Measurements from ENCODE around the gene GSG1.
"Not testable (repeated sequence)": the region's sequence is repeated elsewhere in the genome, so short reads cannot be mapped to it uniquely, and the experiment has no call there.

GSG1 gene

DNA sequence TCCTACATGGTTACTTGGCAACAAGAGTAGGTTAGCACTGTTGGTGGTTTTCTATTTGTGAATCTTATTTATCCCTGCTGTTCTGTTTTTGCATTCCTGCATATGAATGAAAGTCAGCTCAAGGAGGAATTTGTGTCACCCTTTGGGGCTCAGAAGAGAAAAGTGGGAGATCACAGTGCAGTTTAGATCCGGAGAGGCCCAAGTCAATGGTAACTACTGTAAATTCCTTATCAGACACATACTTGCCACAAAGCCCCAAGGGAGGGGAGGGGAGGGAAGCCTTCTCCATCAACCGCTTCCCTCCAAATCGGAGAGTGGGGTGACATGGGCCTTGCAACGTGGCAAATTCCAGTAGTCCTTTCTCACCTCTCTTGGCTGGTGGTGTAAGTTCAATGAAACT is 15.0 kb downstream of the GSG1 start:
- no peak for DNase-seq

DNA sequence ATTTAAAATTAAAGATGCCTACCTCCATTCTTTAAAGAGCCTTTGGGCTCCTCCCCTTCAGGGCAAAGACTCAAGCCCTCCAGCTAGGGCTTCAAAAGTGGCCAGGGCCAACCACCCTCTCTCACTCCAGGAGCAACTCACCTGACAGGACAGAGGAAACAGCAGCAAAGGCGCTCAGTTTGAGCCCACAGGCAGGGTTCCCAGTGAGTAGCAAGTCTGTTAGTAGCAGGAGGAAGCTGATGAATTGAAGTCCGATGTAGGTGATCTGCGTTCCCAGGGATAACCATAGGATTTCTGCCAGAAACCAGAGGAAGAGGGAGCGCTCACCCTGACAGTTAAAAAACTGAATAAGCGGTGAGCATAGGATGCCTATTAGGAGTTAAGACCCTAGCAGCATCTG is 15.7 kb downstream of the GSG1 start:
- DNase-seq, result no peak

DNA sequence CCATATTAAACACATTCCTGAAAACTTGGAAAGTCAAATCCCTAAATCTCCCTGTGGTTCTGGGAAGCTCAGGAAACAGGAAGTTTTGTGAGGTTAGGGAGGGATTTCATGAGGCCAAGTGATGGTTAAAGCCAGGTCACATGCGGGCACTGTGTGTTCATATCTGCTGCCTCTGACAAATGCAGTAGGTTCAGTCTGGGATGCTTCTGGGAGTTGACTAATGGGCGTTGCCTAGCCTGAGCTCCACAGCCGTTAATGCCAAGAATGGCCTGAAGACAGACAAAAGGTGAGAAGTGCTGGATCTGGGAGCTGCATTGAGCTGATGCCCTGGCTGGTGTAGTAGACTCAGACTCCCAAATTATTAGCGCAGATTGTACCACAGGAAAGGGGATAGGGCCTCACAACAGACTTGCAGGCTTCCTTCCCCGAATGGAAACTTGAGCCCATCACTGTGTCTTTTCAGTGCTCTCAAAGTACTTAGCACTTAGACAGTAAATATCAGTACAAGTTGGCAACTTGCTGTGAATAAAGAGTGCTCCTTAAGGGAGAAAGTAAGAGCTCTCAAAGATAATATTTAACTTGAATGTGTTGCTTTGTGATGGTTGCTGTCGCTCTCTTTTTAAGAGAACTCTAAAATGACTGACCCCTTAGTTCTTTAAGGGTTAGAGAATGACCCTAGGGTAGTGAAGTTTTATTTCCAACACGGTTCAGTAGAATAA is 17.3 kb downstream of the GSG1 start:
- DNase-seq, result no peak

DNA sequence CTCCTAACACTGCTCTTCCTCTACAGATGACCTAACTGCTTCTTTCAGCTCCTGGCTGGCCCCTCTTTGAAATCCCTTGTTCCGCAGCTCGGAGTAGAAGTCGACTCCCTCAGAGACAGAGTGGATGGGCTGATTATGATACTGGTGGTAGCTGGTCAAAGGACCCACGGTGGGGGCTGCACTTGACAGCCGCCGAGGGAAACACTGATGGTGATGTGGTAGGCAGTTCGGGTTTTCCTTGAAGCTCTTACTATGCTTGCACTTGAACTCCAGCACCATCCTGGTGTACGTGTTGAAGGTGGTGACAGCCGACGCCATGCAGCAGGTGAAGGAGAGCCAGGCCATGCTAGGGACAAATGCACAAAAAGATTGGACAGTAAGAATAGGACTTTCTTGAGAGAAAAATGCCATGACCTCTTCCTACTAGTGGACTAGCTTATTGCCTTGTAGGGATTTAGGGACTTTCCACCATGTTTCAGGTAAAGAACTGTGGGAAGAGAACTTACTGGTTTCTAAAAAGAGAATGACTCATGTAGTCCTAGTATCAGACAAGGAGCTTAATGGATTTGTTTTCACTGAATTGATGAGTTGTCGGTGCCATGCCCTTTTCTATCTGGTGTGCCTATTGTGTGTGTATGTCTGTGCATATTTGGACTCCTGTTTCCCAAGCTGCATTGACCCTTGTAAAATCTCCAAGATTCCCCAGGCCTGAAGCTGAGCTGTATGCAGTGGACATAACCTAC is 18.4 kb downstream of the GSG1 start:
- DNase-seq, result no peak

DNA sequence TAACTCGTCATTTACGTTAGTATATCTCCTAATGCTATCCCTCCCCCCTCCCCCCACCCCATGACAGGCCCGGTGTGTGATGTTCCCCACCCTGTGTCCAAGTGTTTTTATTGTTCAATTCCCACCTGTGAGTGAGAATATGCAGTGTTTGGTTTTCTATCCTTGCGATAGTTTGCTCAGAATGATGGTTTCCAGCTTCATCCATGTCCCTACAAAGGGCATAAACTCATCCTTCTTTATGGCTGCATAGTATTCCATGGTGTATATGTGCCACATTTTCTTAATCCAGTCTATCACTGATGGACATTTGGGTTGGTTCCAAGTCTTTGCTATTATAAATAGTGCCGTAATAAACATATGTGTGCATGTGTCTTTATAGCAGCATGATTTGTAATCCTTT is 19.8 kb downstream of the GSG1 start:
- DNase-seq, result not testable (repeated sequence)

DNA sequence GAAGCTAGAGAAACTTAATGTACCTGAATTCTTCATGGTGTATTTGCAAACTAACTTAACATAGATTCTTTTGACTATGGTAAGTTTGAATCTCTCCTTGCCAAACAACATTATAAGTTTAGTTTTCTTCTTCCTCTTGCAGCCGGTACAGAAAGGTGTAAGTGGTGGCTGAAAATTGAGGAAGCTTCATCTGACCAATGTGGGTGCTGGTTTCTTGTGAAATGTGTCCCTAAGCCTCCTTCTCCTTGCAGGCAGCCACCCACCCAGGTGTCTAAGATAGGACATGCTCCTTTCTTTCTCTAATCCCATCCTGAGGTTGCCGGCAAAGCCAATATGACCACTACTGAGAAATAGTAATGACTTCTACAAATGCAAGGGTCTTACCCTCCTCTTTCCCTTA is 20.6 kb downstream of the GSG1 start:
- DNase-seq, result no peak

DNA sequence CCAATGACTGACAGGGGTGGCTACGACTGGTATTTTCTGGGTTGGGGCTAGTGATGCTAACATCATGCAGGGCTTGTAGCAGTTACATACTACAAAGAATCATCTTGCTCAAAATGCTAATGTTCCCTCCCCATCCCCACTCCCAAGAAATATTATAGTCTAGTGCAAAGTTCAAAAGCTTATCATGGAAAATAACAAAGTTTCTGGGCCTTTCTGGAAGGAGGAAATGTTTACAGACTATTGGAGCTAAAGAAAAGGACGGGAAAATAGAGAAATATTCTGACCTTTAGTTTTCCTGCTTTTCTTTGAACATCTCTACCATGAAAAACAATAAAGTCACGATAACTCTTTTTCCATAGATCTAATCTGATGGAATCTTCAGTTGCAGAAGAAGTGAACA is 23.2 kb downstream of the GSG1 start:
- DNase-seq, result no peak

DNA sequence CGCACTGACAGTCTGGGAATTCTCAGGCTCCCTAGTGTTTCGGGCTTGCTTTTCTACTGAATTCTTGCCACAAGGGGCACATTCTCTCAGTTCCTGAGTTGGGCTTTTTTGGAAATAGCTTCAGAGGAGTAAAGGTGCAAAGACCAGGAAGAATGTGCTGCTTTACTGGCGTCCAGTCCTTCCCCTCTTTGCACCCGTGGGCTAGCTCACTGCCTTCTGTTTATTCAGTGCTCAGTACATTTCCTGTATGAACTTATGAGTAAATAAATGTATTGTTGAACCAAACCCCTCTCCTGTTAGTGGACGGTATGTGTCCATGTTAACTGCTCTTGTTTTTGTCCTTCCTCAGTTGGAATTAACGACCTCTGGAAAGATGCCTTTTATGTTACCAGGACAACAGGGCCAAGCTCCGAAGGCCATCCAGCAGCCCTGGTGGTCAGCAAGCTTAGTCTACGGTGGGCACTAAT is 24.0 kb downstream of the GSG1 start:
- DNase-seq, result no peak

DNA sequence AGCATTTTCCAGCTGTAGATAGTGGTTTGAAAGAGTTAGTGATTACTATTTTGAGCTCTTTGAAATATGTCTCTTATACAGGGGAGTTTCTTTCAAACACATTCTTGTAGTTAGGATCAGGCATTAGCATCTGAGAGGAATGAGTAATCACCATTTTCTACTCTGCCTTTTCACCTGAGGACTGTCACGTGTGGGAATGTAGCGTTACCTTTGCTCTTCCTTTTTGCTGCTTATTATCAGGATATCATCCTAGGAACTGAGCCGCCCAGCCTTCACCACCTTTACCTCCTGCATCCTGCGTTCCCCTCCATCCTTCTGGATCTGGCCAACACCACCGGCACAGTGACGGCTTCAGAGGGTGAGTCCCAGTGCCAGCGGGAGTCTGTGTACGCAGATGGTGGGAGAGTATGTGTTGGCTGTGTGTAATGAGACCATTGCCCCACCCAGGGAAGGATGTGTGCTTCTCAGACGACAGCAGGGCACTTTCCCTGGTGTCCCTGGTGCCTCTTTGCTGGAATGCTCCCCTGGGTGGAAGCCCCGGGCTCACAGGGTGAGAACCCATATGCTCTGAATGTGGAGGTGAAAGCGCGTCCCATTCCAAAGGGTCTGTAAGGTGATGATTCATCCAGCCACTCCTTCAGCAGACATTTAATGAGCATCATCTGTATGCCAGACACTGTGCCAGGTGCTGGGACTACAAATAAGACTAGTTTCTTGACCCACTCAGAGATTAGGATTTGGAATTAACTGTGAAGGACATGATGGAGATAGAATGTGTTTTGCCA is 27.5 kb downstream of the GSG1 start:
- DNase-seq, result no peak

DNA sequence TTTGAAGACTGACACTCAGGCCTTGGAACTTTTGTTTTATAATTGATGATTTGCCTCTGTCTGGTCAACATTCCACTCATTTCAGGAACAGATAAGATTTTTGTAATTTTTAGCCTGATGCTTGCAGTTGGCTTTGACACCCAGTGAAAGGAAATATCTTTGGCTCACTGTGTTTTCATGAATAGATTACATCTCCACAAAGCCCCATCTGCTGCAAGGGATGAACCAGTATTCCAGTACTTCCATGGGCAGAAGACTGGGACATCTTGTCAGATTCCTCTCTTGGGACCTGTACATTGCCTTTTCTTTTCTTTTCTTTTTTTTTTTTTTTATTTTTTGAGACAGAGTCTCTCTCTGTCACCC is 28.4 kb downstream of the GSG1 start:
- no peak for DNase-seq

DNA sequence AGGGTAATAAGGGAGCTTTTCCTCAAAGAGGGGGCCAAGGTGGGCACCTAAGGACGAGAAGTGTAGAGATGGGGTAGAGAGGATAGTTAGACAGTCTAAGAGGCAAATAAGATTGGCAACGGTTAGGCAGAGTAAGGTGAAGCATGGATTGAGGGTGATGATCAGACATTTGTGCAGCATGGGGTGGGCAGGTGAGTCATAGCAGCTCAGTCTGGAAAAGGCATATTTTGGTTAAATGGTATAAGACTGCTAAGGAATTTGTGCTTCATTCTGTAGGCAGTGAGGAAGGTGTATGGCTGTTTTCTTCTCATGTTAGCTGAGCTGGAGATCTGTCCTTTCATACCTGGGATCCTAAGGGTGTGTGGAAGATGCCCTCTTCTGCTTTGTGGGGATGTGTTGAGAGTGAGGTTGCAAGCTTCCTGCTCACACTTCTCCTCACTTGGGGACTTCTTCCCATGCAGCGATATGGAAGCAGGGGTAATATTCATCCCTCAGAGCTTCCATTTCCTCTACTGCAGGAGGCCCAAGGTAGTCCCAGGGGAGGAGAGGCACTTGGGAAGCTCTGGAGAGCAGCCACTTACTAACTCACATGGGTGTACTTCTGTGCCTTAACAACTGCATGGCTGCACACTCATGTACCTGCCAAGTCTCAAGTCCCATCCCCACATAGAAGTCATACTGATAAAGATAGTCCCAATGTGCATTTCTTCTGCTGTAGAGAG is 28.9 kb downstream of the GSG1 start:
- DNase-seq, result no peak

DNA sequence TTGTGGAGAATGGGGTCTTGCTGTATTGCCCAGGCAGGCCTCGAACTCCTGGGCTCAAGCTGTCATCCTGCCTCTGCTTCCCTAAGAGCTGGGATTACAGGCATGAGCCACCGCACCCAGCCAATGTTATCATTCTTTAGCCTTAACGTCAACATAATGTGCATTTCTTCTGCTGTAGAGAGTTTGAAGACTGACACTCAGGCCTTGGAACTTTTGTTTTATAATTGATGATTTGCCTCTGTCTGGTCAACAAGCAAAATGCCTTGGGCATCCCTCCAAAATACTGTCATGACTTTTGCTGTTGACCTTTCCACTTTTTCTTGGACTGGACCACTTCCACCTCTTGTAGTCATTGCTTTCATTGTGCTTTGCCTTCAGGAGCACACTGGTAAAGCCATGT is 30.3 kb downstream of the GSG1 start:
- DNase-seq, result no peak

DNA sequence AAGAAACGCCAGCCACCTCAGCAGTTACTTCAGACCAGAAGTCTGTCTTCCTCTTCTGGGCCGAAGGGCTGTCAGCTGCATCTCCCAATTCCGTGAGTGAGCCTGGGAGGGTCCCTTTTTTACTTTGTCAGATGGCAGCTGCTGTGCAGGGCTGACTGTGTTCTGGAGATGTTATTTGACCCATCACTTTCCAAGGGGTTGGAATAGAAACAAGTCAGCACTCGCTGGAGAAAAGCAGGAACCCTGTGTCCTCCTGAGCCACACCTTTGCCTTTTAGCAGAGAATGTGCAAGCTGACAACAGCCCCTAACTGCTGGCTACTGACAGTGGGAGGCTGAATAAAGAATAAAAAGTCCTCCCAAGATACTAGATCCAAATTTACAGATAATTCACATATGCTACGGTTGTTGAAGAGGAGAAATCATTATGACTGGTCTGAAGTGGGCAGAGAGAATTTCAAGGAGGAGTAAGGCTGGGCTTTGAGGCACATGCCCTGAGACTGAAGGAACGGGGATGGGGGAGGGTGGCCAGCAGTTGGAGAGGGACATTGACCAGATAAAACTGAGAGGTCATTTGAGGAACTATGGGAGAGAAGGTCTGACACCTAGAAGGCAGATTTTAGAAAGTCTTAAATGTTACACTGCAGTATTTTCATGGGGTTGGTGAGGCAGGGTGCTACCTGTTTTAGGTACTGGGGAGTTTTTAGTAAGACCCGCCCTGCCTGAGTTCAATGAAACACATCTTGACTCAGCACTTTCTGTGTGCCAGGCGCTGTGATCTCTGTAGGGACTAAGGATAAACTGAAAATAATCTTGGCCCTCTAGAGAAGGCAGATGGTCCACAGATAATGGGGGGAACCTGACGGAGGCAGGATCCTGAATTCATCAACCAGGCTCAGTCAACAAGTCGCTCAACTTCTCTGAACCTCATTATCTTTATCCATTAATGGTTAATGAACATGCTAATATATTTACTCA is 31.9 kb downstream of the GSG1 start:
- no peak for DNase-seq

DNA sequence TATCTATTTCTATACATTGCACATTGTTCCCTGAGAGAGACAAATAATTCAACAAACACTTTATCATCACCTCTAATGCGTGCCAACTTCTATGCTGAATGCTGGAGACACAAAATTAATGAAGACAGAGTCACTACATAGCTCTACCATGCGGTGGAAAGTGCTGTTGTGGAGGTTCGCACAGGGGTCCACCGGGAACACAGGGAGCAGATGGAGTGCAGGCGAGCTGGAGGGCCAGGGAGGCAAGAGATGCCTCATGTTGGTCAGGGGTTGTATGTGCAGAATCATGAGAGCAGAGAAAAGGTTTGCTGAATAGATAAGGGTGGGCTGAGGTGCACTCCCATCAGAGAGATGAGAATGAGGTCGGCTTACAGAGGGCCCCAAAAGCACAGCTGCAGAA is 34.1 kb downstream of the GSG1 start:
- DNase-seq, result no peak

DNA sequence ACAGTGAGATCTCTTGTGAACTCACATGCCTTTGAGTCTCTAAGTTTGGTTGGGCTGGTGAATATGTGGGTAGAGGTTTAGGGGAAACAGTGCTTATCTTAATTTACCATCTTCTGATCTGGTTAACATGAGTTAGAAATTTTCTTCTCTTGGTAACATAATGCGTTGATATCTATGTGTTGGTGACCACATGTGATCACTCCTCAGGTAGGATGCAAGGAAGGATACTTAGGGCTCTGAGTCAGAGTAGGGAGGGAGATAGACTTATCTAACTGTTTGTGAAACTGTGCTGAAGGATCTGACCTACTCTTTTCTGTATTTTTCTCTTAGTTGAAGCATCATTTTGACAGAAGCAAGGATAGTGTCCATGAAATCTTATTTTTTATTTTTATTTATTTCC is 36.1 kb downstream of the GSG1 start:
- DNase-seq, result no peak

DNA sequence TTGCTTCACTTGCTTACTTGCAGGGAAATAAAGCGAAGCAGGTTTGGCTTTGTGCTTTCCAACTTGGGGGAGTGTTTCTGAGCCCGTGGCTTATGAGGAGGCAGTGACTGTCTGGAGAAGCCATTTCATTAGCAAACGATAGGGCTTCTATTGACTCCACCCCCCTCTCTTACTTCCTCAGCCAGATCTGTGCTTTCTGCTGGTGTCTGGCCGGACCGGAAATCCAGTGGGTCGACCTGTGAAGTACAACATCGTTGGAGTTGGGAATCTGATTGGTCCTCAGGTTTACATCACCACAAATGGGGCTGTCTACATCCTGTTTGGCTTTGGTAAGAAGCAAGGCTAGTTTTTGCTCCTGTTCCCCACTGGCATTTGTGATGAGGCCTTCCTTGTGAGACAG is 37.0 kb downstream of the GSG1 start:
- no peak for DNase-seq

DNA sequence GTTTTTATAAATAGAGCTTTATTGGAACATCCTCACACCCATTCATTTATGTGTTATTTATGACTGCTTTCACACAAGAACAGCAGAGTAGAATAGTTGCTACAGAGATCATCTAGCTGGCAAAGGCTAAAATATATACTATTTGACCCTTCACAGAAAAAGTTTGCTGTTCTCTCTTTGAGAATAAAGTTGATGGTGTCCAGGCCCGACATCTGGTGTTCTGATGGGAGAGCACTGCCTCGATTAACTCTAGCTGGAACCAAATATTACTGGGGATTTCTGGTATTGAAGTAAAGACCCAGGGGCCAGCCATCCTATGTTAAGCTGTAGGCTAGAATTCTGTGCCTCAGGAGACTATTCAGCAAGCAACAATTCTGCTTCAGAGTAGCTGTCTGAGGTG is 37.5 kb downstream of the GSG1 start:
- DNase-seq, result no peak

DNA sequence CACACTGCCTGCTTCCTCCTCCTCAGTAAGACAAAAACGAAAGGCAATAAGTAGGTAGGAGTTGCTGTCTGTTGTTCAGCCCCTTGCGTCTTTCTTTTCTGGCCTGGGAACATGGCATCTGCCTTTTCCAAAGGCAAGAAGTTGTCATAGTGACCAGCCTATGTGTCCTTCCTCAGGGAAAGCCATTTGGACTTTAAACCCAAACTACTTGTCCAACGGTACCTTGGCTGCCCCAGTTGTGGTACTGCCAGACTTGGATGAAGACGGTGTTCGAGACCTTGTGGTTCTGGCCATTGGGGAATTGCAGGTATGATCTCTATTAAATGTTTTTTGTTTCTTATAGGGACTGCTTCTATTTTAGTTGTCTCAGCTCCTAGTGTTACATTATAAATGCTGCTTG is 40.8 kb downstream of the GSG1 start:
- no peak for DNase-seq

DNA sequence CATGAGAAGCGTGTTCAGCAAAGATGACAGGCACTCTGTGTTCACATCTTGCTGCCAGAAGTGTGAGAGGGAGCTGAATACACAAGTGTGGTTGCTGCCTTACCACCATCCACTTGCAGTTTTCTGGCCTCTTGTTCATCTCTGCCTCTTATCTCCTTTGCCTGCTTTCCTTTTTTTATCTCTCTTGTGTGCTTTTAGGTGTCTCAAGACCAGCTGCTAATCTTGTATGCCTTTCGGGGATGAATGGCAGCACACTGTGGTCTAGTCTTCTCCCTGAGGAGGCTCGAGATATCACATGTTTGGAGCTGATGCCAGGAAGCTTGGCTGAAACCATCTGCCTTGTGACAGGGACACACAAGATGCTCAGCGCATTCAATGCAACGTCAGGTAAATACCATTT is 42.1 kb downstream of the GSG1 start:
- no peak for DNase-seq

DNA sequence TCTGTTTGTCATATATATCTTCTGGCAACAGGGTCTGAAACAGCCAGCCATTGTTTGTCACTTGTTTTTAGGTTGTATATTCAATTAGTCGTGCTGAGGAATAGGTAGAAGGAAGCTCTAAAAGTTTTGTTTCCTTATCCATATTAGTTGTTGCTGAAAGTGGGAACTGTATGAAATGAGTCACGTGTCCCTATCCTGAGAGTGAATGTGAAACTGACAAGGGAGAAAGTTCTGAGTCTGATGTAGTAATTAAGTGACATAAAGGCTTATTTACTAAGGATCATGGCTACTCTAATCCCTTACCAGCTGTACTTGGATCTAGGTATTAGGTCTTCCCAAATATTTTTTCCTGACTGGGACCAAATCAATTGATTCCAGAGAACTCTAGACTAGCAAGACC is 42.9 kb downstream of the GSG1 start:
- DNase-seq, result no peak

DNA sequence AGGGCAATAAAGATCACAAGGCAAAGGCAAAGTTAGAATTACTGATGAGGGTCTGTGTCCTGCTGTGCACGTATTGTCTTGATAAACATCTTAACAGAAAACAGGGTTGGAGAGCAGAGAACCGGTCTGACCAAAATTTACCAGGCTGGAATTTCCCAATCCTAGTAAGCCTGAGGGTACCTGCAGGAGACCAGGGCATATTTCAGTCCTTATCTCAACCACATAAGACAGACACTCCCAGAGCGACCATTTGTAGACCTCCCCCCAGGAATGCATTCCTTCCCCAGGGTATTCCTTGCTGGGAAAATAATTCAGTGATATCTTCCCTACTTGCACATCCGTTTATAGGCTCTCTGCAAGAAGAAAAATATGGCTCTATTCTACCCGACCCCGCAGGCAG is 49.9 kb downstream of the GSG1 start:
- DNase-seq, result not testable (repeated sequence)

DNA sequence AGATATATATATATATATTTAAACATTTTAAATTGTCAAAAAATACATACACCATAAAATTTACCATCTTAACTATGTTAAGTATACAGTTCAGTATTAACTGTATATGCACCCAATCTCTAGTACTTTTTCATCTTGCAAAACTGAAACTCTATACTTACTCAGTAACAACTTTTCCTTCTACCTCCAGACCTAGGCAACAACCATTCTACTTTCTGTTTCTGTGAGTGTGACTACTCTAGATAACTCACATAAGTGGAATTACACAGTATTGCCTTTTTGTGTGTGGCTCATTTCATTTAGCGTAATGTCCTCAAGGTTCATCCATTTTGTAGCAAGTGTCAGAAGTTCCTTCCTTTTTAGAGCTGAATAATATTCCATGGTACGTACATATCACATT is 51.0 kb downstream of the GSG1 start:
- no peak for DNase-seq

All from NCI-H1048 (cell line).